Vagina (tissue), 2 donors: ENCODE measurements around the gene REC8.

Source experiments
- CTCF ChIP-seq, 3 experiments: fragments of 450-650 bp in 2 of 3; fragments of 200-600 bp in 1 of 3; sonication (generic) in 1 of 3; IDR thresholded peaks; one replicate each; pipeline ENCODE4 v1.5.1; 2017 to 2019; ENCODE audit warnings: antibody characterized with exemption in 3 of 3, mild to moderate bottlenecking in 2 of 3, moderate library complexity in 2 of 3
- POLR2AphosphoS5 ChIP-seq, 2 donors: sonication (generic); formaldehyde crosslinking; IDR thresholded peaks; one replicate each; pipeline ENCODE4 v1.9.0; 2017; ENCODE audit warnings: antibody characterized with exemption in 2 of 2, mild to moderate bottlenecking in 2 of 2, low read depth in 1 of 2; ENCODE audit not compliant: insufficient read depth in 1 of 2

GRCh38 chr14:24162093-24162492 is 9.8 kb upstream of the REC8 start:
- TF ChIP-seq CTCF (IDR thresholded peaks at IDR 0.05) (no peak), POLR2AphosphoS5 (IDR thresholded peaks at IDR 0.05; ENCODE audit: insufficient read depth in 1 of 2, low read depth in 1 of 2) (no peak)
